ENCODE measurements around the gene GPC1.

GPC1 gene

DNA sequence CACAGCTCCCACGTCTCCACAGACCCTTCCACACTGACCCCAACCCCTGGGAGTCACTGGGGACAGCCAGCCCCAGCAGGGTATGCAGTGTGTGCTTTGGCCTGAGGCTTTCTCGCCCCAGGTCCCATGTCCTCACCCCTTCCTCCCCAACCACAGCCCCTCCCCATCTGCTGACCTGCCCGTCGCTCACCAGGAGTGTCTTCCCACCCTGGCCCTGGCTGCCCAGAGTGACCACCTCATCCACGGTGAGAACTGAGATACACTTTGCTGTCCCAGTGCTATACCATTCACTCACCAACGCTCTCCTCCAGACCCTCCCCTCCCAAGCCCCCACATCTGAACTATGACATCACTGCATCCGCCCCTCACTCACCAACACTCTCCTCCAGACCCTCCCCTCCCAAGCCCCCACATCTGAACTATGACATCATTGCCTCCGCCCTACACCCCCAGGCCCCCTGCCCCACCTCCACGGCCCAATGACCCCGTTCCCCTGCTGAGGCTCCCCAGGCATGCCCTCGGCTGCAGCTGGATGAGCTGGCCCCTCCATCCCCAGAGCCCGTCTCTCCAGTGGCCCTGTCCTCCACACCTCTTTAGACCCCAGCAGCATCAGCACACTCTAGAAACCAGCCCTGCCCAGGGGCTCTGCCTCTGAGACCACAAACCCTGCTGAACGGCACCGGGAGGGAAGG is 67.1 kb downstream of the GPC1 start:
- no peak for DNase-seq

DNA sequence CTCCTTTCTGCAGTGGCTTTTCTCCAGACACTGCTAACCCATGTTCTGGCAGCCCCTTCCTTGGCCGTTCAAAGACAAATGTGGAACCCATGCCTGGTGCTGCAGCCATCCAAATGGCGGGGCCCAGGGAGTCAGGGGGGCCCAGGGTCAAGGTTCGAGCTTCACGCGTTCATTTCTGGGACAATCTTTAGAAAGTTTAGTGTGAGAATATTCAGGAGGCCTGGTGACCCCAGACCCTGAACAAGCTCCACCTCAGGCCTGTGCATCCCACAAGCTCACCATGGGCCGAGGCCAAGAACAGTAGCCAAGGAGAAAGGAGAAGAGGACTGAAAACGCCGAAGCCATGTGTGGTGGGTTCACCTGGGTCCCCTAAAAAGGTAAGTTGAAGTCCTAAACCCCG is 67.9 kb downstream of the GPC1 start:
- DNase-seq = no peak

- DNase-seq = no peak
These were observed 68.4 kb downstream of the GPC1 start for GRCh38 chr2:240503848-240504247.

GRCh38 chr2:240505910-240506309 is 70.4 kb downstream of the GPC1 start:
- DNase-seq = no peak

GRCh38 chr2:240506406-240507059 is 71.1 kb downstream of the GPC1 start:
- DNase-seq = no peak

DNA sequence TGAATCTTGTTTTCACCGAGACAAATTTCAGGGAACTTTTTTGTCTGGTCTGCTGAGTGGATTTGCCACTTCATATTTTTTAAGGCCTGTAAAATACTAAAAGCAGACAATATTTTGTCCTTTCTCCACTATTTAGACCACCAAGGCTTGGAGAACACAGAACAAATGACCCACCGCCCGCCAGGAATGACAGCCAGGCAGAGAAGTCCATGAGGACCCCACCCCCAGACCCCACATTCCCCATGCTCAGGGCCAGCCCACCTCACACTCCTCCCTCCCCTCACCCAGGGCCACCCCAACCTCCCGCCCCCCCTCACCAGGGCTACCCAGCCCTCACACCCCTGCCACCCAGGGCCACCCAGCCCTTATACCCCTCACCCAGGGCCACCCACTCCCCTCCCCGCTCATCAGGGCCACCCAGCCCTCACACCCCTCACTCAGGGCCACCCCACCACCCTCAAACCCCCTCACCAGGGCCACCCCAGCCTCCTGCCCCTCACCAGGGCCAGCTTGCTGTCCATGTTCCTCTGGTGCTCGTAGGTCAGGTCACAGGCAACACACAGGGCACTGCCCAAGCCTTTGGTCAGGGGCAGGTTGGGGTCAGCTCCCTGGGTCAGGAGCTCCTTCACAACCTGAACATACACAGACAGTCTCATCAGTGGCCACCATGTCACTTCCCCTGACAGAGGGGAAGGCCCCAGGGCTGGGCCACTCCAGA is 71.8 kb downstream of the GPC1 start:
- DNase-seq = no peak

- DNase-seq = no peak
These were observed 72.4 kb downstream of the GPC1 start for GRCh38 chr2:240507778-240508251.

DNA sequence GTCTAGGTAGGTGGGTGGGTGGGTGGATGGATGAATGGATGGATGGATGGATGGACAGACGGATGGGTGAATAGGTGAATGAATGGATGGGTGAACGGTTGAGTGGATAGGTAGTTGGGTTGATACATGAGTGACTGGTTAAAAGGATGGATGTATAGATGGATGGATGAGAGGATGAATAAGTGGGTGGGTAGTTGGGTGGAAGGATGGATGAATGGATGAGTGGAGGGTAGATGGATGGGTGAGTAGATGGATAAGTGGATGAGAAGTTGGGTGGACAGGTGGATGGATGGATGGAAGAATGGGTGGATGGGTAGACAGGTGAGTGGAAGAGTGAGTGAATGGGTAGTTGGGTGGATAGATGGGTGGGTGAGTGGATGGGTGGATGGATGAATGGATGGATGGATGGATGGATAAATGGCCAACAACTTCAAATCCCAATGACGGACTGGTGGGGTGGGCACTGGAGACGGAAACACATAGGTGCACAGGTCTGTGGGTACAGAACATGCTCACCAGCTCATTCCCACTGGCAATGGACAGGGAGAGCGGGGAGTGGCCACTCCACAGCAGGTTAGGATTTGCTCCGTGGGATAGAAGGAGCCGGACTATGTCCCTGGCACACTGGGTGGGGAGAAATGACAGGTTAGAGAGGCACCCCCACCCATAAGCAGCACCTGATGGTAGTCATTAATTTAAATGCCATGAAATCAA is 73.5 kb downstream of the GPC1 start:
- no peak for DNase-seq

DNA sequence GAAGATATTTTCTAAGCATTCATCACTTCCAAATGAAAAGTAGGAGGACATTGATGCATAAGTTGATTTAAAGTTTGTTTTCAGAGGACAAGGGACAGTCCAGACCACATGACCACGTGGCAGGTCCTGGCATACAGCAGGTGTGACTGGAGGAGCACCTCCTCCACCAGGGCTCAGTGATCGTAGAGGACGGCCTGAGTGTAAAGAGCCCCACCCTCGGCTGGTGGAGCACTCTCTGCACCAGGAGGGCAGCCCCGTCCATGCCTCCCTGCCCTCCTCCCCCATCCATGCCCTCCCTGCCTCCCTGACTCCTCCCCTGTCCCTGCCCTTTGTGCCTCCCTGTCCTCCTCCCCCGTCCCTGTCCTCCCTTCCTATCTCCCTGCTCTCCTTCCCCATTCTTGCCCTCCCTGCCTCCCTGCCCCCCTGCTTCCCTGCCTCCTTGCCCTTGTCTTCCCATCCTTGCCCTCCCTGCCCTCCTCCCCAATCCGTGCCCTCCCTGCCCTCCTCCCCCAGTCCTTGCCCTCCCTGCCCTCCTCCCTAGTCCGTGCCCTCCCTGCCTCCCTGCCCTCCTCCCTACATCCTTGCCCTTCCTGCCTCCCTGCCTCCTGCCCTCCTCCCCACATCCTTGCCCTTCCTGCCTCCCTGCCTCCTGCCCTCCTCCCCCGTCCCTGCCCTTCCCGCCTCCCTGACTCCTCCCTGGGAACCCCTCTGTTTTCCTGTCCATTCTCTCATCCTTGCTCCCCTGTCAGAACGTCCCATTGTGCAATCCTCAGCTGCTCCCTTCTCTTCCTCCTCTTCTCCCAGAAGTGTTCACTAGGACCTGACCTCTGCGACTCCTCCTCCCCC is 74.4 kb downstream of the GPC1 start:
- no peak for DNase-seq

DNA sequence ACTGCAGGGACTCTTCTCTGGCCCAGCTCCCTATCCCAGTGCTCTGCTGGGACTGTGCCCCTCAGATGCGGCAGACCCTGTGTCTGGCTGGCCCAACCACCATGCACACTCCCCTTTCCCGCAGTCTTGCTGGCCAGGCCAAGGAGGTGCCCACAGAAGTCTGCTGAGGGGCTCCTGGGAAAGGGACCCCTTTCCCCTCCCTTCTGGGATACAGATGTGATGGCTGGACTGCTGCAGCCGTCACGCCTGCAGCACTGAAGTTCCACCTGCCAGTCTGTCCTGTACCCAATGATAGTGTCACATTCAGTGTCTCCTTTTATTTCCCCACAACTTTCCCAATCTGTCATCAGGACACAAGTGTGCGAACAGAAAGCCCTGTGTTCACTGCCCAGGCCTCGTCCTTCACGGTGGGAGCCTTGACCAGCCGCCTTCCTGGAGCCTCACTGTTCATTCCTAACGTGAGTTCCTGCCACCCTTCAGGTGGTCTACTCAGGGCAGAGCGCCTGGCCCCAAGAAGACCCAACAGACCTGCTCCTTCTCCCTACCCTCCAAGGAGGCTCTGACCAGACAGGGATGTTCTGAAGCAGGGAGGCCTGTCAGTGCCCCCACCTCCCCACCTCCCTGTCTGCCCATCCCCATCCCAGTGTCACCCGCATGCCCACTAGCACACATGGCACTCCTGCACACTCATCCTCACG is 75.2 kb downstream of the GPC1 start:
- DNase-seq = no peak

- DNase-seq = no peak
These were observed 76.1 kb downstream of the GPC1 start for GRCh38 chr2:240511351-240512108.

- DNase-seq = no peak
These were observed 76.6 kb downstream of the GPC1 start for GRCh38 chr2:240512109-240512485.

DNA sequence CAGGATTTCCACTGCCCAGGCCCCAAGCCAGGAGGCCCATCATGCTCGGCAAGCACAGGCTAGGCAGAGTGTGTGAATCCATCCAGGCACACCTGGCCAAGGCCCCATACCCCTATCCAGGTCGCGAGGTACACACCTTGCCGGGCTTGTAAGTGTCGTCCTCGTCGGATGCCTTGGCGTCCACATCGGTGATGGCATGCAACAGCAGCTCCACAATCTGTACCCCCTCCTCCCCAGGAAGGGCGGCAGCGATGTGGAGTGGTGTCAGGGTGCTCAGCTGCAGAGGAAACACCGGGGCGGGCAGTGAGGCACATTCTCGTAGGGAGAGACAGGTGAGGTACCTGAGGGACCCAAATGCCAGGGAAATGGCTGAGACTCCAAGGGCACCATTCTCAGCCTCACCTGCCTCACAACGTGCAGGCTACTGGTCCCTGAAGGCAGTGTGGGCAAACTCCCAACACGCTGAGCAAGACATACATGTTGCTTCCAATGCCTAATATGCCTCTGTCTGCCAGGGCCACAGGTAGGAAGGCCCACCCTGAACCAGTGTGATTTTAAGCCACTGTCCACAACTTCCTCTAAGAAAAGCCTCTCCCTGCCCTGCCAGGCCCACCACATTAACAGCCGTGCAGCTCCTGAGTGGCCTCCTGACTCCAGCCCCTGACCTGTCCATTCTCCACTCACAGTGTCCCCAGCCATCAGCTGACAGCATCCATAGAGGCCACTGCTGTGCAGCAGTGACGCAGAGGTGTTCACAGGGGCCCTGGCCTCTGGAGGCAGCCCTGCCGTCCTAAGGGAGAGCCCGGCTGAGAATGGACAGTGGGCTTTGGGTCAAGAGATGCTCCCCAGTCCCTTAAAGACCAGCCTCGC is 77.4 kb downstream of the GPC1 start:
- DNase-seq = no peak

DNA sequence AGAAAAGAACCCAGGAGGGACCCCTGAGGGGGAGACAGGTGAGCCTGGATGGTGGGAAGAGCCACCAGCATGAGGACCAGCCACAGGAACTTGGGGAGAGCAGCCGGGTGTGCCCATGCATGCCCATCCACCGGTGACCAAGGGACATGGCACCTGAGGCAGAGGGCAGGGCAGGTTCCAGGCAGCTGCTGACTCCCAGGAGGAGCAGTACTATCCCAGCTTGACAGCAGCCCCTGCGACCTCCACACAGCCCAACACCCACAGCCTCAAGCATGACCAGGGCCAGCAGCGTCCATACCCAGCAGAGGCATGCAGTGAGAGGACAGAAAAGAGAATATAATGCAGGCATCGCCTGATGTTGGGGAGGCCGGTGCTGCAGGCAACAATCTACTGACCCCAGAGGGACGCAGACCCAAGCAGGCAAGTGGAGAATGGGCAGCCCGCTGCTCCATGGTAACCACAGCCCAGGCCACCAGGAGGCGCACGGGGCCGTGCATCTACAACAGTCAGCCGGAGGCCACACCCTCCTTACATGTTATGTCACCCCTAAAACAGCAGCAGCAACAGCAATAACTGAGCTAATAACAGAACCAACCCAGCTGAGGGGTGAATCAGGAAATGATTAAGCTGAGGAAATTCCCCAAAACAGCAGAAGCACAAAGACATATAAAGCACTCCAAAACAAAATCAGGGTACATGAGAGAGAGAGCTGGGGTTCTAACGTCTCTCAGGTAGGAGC is 78.3 kb downstream of the GPC1 start:
- peak; percentile 31 for DNase-seq

DNA sequence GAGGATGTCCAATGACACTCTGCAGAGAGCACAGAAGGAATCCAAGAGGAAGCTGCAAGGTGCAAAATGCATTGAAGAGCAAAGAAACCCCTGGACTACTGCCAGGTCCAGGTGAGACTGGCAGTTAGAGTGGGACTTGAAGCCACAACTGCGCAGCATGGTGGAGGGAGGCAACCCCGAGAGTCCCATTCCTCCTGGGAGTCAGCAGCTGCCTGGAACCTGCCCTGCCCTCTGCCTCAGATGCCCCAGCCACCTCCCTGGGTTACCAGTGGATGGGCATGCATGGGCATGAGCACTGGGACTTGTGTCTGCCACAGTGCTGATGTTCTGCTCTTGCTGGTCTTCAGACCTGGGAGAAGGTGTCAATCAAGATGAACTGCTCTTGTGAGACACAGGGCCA is 79.2 kb downstream of the GPC1 start:
- no peak for DNase-seq

DNA sequence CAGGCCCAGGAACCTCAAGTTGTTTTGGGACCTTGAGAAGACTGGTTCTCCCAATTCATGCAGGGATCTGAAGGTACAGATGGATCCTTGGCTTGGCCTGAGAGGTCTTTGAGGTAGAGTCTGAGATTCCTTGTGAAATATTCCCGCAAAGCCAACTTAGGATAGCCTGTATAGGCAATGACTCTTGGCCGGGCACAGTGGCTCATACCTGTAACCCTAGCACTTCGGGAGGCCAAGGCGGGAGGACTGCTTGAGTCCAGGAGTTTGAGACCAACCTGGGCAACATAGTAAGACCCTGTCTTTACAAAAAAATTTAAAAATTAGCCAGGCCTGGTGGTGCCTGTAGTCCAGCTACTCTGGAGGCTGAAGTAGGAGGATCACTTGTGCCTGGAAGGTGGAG is 81.9 kb downstream of the GPC1 start:
- DNase-seq = no peak

Data from GDM1 (cell line).